Activated CD8-positive, alpha-beta memory T cell treated with anti-CD3 and anti-CD28 coated beads, Interleukin-2, amount 50 U/mL, for 24 hours (primary cell): Measurements from ENCODE around the gene AUH.

Experiments used
- DNase-seq: peaks from one replicate; pipeline ENCODE4 v3.0.0-alpha.2; 2020; ENCODE audit errors: extremely low read depth

AUH gene

GRCh38 chr9:91164724-91165520, 196.8 kb downstream of the AUH start:
- DNase-seq = peak; percentile 45
